Activated B cell treated with CpG ODN at 0.5 μM for 24 hours (primary cell): ENCODE data around the gene SGCD. TPM values are rescaled to one million over a fixed set of nuclear protein-coding genes. Genes with fewer than 3 reads are reported as not detected.

Source experiments
- ATAC-seq: fragments of 200-7000 bp; cut with Tn5 transposase; one replicate; pipeline ENCODE4 v1.10.0; 2021; ENCODE audit warnings: low read depth, mild to moderate bottlenecking, moderate library complexity
- CTCF ChIA-PET: fragments of 350-600 bp; sonication (Branson Sonifier 250); formaldehyde crosslinking; loops from one replicate; lab custom pipeline; 2021; ENCODE audit warnings: antibody characterized with exemption; lab: Charles Lee
- POLR2A ChIA-PET: fragments of 350-600 bp; sonication (Branson Sonifier 250); formaldehyde crosslinking; loops from one replicate; lab custom pipeline; 2021; ENCODE audit warnings: antibody characterized with exemption; lab: Charles Lee
- DNase-seq: peaks from one replicate; pipeline ENCODE4 v3.0.0; 2022
- H3K27ac Mint-ChIP-seq: one replicate; pipeline ENCODE4 v1.8.0; 2020; ENCODE audit warnings: mixed read lengths
- H3K27me3 Mint-ChIP-seq: one replicate; pipeline ENCODE4 v1.8.0; 2021; ENCODE audit warnings: mixed read lengths
- H3K36me3 Mint-ChIP-seq: one replicate; pipeline ENCODE4 v1.8.0; 2021; ENCODE audit warnings: low read depth, mixed read lengths
- H3K4me1 Mint-ChIP-seq: one replicate; pipeline ENCODE4 v1.8.0; 2021; ENCODE audit warnings: mixed read lengths
- H3K4me3 Mint-ChIP-seq: one replicate; pipeline ENCODE4 v1.8.0; 2020; ENCODE audit warnings: mild to moderate bottlenecking, mixed read lengths
- H3K9me3 Mint-ChIP-seq: one replicate; pipeline ENCODE4 v1.8.0; 2020; ENCODE audit warnings: mixed read lengths
- intact Hi-C: fragments of 100-400 bp; cut with micrococcal nuclease; formaldehyde crosslinking; loops from one replicate; pipeline ENCODE4 v1.15.1; 2024
- total RNA-seq: library from RNA; stranded (reverse); gene quantifications from 2 replicates; pipeline ENCODE4 v1.2.3, GENCODE V29; 2022
- TF ChIP-seq, protein P1 (sequence below): fragments of 200-600 bp; IDR thresholded peaks from one replicate; pipeline ENCODE4 v1.8.0; 2022; ENCODE audit warnings: antibody characterized with exemption, mild to moderate bottlenecking

SGCD gene
- total RNA-seq, 1 donor from 2014 or later = not detected

DNA sequence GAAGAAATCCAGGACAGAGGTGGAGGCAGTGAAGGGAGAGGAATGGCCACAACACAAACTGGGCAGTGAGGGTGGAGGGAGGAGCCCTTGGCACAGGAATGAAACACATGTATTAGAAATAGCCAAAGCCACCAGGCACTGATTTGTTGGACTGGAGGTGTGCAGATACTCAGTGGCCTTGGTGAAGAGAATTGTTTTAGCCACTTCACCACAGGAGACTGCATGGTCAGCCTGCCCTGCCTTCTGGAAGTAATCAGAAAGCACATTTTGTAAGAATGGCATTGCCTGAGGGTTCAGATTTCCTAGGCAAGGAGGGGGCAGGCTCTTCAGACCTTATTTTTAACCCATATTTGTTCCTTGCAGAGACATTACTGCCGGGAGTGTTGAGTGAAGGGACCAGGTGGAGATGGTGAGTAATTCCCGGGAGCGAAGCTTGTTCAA lies 2.2 kb downstream of the SGCD start:
- intact Hi-C loops = no loop called here
- Mint-ChIP-seq H3K27ac (no peak overlapping the region), H3K27me3 (no peaks in the 10 kb centered on the region), H3K4me1 (no peaks in the 10 kb centered on the region), H3K4me3 (no peak overlapping the region), H3K9me3 (no peaks in the 10 kb centered on the region), H3K36me3 (no peaks in the 10 kb centered on the region)
- ATAC-seq (no peak), DNase-seq (no peak)
- ChIA-PET POLR2A (no interaction called here), CTCF (no interaction called here)
- TF ChIP-seq, protein P1, sequence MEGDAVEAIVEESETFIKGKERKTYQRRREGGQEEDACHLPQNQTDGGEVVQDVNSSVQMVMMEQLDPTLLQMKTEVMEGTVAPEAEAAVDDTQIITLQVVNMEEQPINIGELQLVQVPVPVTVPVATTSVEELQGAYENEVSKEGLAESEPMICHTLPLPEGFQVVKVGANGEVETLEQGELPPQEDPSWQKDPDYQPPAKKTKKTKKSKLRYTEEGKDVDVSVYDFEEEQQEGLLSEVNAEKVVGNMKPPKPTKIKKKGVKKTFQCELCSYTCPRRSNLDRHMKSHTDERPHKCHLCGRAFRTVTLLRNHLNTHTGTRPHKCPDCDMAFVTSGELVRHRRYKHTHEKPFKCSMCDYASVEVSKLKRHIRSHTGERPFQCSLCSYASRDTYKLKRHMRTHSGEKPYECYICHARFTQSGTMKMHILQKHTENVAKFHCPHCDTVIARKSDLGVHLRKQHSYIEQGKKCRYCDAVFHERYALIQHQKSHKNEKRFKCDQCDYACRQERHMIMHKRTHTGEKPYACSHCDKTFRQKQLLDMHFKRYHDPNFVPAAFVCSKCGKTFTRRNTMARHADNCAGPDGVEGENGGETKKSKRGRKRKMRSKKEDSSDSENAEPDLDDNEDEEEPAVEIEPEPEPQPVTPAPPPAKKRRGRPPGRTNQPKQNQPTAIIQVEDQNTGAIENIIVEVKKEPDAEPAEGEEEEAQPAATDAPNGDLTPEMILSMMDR = no peak

DNA sequence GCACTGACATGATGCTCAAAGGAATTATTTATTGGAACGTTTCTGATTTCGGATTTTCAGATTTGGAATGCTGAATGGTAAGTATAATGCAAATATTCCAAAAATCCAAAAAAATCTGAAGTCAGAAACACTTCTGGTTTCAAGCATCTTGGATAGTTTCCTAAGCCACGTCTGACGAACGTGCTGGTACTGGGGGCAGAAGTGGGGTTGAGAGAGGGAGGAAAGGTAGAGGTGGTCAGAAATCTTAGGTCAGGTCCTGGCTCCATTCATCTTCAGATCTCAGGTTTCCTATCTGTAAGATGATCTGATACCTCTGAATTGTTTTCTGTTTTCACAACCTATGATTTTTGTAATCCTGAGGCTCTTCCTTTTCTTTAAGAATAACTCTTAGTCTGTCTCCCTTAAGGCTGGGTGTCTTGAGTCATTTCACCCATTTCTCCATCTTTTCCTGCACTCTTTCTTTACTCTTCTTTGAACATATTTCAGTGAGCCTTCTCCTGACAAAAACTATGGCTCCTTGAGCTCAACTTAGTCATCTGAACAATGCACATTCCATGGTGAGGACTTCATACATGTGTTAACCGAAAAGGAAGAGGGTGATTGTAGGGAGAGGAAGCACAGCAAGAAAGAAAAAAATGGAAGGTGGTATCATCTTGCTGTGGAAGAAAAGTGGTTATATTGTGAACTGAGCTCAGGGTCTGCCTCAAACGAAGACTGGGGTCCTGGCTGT lies 3.3 kb downstream of the SGCD start:
- intact Hi-C loops = no loop called here
- H3K4me1 Mint-ChIP-seq = no peaks in the 10 kb centered on the region
- TF ChIP-seq, protein P1 = no peak
- ATAC-seq = no peak
- no peak overlapping the region for H3K27ac Mint-ChIP-seq
- no peak overlapping the region for H3K4me3 Mint-ChIP-seq
- ChIA-PET POLR2A (no interaction called here), CTCF (interaction anchor here (0.6 kb wide), 1 partner anchor 11 kb away, joined by 3 read pairs; no protein-coding TSS in a partner anchor)
- no peaks in the 10 kb centered on the region for H3K36me3 Mint-ChIP-seq
- H3K27me3 Mint-ChIP-seq = no peaks in the 10 kb centered on the region
- no peaks in the 10 kb centered on the region for H3K9me3 Mint-ChIP-seq
- no peak for DNase-seq

DNA sequence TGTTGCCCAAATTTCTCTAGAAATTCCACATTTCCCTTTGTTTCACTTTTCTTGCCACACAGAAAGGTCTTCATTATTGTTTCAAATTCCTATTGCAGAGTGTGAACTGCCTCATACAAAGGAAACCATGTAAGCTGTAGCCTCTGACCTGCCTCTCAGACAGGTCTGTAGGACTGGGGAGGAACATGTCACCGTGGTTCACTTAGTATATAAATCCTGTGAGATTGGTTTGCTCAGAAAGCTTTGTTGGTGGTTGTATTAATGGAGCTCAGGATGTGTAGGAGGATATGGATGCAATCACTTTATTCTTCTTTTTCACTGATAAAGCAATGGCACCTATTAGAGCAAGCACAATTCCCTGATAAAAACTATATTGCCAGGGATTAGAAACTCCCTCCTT lies 4.2 kb downstream of the SGCD start:
- TF ChIP-seq, protein P1 = no peak
- no peaks in the 10 kb centered on the region for H3K36me3 Mint-ChIP-seq
- no peak overlapping the region for H3K27ac Mint-ChIP-seq
- POLR2A ChIA-PET = no interaction called here
- H3K27me3 Mint-ChIP-seq = no peaks in the 10 kb centered on the region
- H3K4me1 Mint-ChIP-seq = no peaks in the 10 kb centered on the region
- intact Hi-C loops = no loop called here
- CTCF ChIA-PET = no interaction called here
- ATAC-seq (no peak), DNase-seq (no peak)
- no peaks in the 10 kb centered on the region for H3K9me3 Mint-ChIP-seq
- no peak overlapping the region for H3K4me3 Mint-ChIP-seq

DNA sequence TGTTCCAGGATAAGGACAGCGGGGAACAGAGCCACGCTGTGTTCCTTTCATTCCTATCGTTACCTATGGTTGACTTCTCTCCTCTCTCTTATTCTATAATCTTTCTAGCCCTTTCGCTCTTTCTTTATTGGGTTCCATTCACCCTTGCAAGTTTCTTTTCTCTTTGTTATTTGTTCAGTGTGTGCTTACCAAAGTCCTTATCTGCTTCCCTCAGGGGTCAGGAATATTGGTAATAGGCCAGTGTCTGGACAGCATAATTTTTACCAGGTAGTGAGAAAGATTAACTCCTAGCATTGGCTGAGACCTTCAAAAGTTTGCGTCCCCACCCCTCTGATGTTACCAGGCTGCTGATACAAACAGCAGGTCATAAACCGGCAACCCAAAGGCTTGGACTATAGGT lies 4.9 kb downstream of the SGCD start:
- CTCF ChIA-PET = no interaction called here
- intact Hi-C loops = no loop called here

DNA sequence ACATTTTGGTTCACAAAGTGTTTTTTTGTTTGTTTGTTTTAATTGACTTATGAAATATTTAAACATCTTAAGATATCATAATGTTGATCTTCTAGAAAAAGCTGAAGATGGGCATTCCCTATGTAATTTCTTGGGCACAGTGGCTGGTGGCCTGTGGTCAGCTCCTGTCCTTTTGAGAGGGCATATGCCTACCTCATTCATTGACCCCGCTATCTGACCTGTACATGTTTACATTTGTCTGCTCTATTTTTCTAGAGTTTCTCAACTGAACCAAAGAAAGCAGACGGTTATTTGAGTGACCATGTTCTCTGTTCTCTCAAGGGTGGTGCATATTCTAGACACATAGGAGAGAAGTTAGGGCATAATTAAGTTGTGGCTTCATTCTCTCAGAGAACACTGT lies 5.3 kb downstream of the SGCD start:
- Mint-ChIP-seq H3K4me3 (no peak overlapping the region), H3K9me3 (no peaks in the 10 kb centered on the region), H3K27ac (no peak overlapping the region), H3K4me1 (no peaks in the 10 kb centered on the region), H3K36me3 (no peaks in the 10 kb centered on the region), H3K27me3 (no peaks in the 10 kb centered on the region)
- ATAC-seq (no peak), DNase-seq (no peak)
- ChIA-PET POLR2A (no interaction called here), CTCF (no interaction called here)
- TF ChIP-seq, protein P1 = no peak
- intact Hi-C loops = no loop called here

More for the DNA sequence above, 4.9 kb downstream of the SGCD start:
- Mint-ChIP-seq H3K27ac (no peak overlapping the region), H3K4me3 (no peak overlapping the region), H3K9me3 (no peaks in the 10 kb centered on the region), H3K36me3 (no peaks in the 10 kb centered on the region), H3K4me1 (no peaks in the 10 kb centered on the region), H3K27me3 (no peaks in the 10 kb centered on the region)
- DNase-seq (no peak), ATAC-seq (no peak)
- TF ChIP-seq, protein P1 = no peak
- POLR2A ChIA-PET = no interaction called here
